Measurements from ENCODE around the gene DPH6.

GRCh38 chr15:35545316-35545823 lies 595 bp downstream of the DPH6 start:
- TF ChIP-seq POLR2A (IDR thresholded peaks at IDR 0.05) = no peak
- TF ChIP-seq, protein P1, sequence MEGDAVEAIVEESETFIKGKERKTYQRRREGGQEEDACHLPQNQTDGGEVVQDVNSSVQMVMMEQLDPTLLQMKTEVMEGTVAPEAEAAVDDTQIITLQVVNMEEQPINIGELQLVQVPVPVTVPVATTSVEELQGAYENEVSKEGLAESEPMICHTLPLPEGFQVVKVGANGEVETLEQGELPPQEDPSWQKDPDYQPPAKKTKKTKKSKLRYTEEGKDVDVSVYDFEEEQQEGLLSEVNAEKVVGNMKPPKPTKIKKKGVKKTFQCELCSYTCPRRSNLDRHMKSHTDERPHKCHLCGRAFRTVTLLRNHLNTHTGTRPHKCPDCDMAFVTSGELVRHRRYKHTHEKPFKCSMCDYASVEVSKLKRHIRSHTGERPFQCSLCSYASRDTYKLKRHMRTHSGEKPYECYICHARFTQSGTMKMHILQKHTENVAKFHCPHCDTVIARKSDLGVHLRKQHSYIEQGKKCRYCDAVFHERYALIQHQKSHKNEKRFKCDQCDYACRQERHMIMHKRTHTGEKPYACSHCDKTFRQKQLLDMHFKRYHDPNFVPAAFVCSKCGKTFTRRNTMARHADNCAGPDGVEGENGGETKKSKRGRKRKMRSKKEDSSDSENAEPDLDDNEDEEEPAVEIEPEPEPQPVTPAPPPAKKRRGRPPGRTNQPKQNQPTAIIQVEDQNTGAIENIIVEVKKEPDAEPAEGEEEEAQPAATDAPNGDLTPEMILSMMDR (IDR thresholded peaks at IDR 0.05 in 4 of 5, conservative IDR thresholded peaks at IDR 0.05 in 1 of 5) = no peak
